ENCODE results near the gene INPP5D.
"Not testable (repeated sequence)": the region's sequence is repeated elsewhere in the genome, so short reads cannot be mapped to it uniquely, and the experiment has no call there.

Gene INPP5D

GRCh38 chr2:233059797-233060500, at the start of gene INPP5D:
TSS of gene INPP5D (plus strand) at chr2:233060342. CDS start at chr2:233060479, 137 bp downstream.
- DNase-seq (ENCODE audit: low read depth), result no peak

- DNase-seq (ENCODE audit: low read depth), result no peak
Measured at GRCh38 chr2:233010569-233011267, 49.4 kb upstream of the INPP5D start.

- no peak for DNase-seq (ENCODE audit: low read depth)
Measured at GRCh38 chr2:233011268-233011650, 48.9 kb upstream of the INPP5D start.

- no peak for DNase-seq (ENCODE audit: low read depth)
Measured at GRCh38 chr2:233011702-233012131, 48.4 kb upstream of the INPP5D start.

GRCh38 chr2:233012301-233012971, 47.7 kb upstream of the INPP5D start:
- no peak for DNase-seq (ENCODE audit: low read depth)

GRCh38 chr2:233013027-233013461, 47.1 kb upstream of the INPP5D start, which contains the start of gene NGEF:
TSS of gene NGEF (minus strand) at chr2:233013256. CDS start at chr2:232974890, 38,366 bp downstream.
- DNase-seq (ENCODE audit: low read depth), result no peak

GRCh38 chr2:233013650-233014049, 46.5 kb upstream of the INPP5D start:
- no peak for DNase-seq (ENCODE audit: low read depth)

- DNase-seq (ENCODE audit: low read depth), result no peak
Measured at GRCh38 chr2:233015019-233015645, 45.0 kb upstream of the INPP5D start.

- no peak for DNase-seq (ENCODE audit: low read depth)
Measured at GRCh38 chr2:233017947-233018346, 42.2 kb upstream of the INPP5D start.

GRCh38 chr2:233019610-233020009, 40.5 kb upstream of the INPP5D start:
- not testable (repeated sequence) for DNase-seq (ENCODE audit: low read depth)

GRCh38 chr2:233020454-233020853, 39.7 kb upstream of the INPP5D start:
- DNase-seq (ENCODE audit: low read depth), result no peak

- peak; percentile 68 for DNase-seq (ENCODE audit: low read depth)
Measured at GRCh38 chr2:233021771-233022170, 38.4 kb upstream of the INPP5D start.

- DNase-seq (ENCODE audit: low read depth), result no peak
Measured at GRCh38 chr2:233022561-233022960, 37.6 kb upstream of the INPP5D start.

GRCh38 chr2:233023007-233023760, 37.0 kb upstream of the INPP5D start:
- no peak for DNase-seq (ENCODE audit: low read depth)

- no peak for DNase-seq (ENCODE audit: low read depth)
Measured at GRCh38 chr2:233023761-233024410, 36.3 kb upstream of the INPP5D start.

- no peak for DNase-seq (ENCODE audit: low read depth)
Measured at GRCh38 chr2:233025706-233026105, 34.4 kb upstream of the INPP5D start.

GRCh38 chr2:233026198-233026813, 33.8 kb upstream of the INPP5D start:
- DNase-seq (ENCODE audit: low read depth), result peak; percentile 82

GRCh38 chr2:233029321-233029720, 30.8 kb upstream of the INPP5D start:
- peak; percentile 80 for DNase-seq (ENCODE audit: low read depth)

GRCh38 chr2:233031556-233032500, 28.3 kb upstream of the INPP5D start:
- DNase-seq (ENCODE audit: low read depth), result no peak

Data from ELR (cell line).